IMR-90 (cell line): ENCODE results near the gene PRAMEF11.

Experiments used
- CEBPB ChIP-seq: IDR thresholded peaks from 2 replicates; pipeline ENCODE4 v1.6.1; 2012; ENCODE audit warnings: low read depth, low read length, improper control_type of control experiment
- CHD1 ChIP-seq: IDR thresholded peaks from 2 replicates; pipeline ENCODE4 v1.6.1; 2012; ENCODE audit warnings: low read depth, low read length, improper control_type of control experiment
- FOS ChIP-seq: fragments of 150-350 bp; IDR thresholded peaks from 2 replicates; pipeline ENCODE4 v1.6.1; 2016; ENCODE audit warnings: low read depth, low read length
- POLR2A ChIP-seq: IDR thresholded peaks from 2 replicates; pipeline ENCODE4 v1.6.1; 2012; ENCODE audit warnings: mild to moderate bottlenecking, low read depth, low read length
- TF ChIP-seq, protein P1 (sequence below): fragments of 150-350 bp; IDR thresholded peaks from 2 replicates; pipeline ENCODE4 v1.6.1; 2016; ENCODE audit warnings: low read depth, mild to moderate bottlenecking, low read length, moderate library complexity, borderline replicate concordance
- TF ChIP-seq, protein P2 (sequence below): conservative IDR thresholded peaks from 2 replicates; pipeline ENCODE4 v1.5.1; 2012; ENCODE audit warnings: mild to moderate bottlenecking, low read depth, low read length, improper control_type of control experiment

DNA sequence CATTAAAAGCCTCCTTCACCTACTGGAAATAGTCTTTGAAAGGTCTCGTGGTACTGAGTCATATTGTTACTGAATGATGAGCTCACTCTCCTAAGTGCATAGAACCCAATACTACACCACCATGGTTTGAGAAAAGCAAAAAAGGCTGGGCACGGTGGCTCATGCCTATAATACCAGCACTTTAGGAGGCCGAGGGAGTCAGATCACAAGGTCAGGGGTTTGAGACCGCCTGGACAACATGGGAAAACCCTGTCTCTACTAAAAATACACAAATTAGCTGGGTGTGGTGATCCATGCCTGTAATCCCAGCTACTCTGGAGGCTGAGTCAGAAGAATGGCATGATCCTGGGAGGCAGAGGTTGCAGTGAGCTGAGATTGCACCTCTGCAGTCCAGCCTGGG, 20.6 kb upstream of the PRAMEF11 start:
- TF ChIP-seq CEBPB (no peak), CHD1 (no peak), FOS (no peak), POLR2A (no peak)
- TF ChIP-seq, protein P1, sequence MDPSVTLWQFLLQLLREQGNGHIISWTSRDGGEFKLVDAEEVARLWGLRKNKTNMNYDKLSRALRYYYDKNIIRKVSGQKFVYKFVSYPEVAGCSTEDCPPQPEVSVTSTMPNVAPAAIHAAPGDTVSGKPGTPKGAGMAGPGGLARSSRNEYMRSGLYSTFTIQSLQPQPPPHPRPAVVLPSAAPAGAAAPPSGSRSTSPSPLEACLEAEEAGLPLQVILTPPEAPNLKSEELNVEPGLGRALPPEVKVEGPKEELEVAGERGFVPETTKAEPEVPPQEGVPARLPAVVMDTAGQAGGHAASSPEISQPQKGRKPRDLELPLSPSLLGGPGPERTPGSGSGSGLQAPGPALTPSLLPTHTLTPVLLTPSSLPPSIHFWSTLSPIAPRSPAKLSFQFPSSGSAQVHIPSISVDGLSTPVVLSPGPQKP = no peak
- TF ChIP-seq, protein P2, sequence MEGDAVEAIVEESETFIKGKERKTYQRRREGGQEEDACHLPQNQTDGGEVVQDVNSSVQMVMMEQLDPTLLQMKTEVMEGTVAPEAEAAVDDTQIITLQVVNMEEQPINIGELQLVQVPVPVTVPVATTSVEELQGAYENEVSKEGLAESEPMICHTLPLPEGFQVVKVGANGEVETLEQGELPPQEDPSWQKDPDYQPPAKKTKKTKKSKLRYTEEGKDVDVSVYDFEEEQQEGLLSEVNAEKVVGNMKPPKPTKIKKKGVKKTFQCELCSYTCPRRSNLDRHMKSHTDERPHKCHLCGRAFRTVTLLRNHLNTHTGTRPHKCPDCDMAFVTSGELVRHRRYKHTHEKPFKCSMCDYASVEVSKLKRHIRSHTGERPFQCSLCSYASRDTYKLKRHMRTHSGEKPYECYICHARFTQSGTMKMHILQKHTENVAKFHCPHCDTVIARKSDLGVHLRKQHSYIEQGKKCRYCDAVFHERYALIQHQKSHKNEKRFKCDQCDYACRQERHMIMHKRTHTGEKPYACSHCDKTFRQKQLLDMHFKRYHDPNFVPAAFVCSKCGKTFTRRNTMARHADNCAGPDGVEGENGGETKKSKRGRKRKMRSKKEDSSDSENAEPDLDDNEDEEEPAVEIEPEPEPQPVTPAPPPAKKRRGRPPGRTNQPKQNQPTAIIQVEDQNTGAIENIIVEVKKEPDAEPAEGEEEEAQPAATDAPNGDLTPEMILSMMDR = no peak
